Endothelial cell of umbilical vein (primary cell): ENCODE data around the gene PSMD3. TPM values are rescaled to one million over a fixed set of nuclear protein-coding genes. Genes with fewer than 3 reads are reported as not detected.

Source experiments
- BruUV-seq: library from RNA; stranded (reverse); fragments of 400-500 nt; replicated peaks from 2 replicates; lab custom pipeline; 2021; lab: Mats Ljungman, UMichigan
- CTCF ChIA-PET: fragments of 300-600, 350-600 bp; sonication (Branson Sonifier 250); formaldehyde crosslinking; loops from one replicate; lab custom pipeline; 2021; ENCODE audit warnings: antibody characterized with exemption, inconsistent platforms; lab: Charles Lee
- POLR2A ChIA-PET: fragments of 300-600, 350-600 bp; sonication (Branson Sonifier 250); formaldehyde crosslinking; loops from one replicate; lab custom pipeline; 2021; ENCODE audit warnings: antibody characterized with exemption, inconsistent platforms; lab: Charles Lee
- DNase-seq: peaks from one replicate; pipeline ENCODE4 v3.0.0-alpha.2; 2011; ENCODE audit warnings: low read depth, low spot score
- FAIRE-seq: peaks from 2 replicates; lab custom pipeline; 2011; peaks lifted over from hg19 to GRCh38; lab: Jason Lieb, UNC
- H2AFZ ChIP-seq: 2 replicates; pipeline ENCODE4 v1.6.0; 2012; ENCODE audit warnings: low read depth, low read length, control low read depth, inconsistent platforms
- H3K27ac ChIP-seq: 2 replicates; pipeline ENCODE4 v1.5.1; 2011; ENCODE audit warnings: low read depth, mild to moderate bottlenecking, control low read depth, low read length, moderate library complexity; ENCODE audit not compliant: insufficient read depth
- H3K27me3 ChIP-seq, 2 experiments: 2 replicates each; pipeline versions ENCODE4 v1.6.0 to v1.6.1; 2011; ENCODE audit warnings: low read length in 2 of 2, mixed read lengths in 1 of 2; ENCODE audit not compliant: control insufficient read depth in 2 of 2, insufficient read depth in 2 of 2
- H3K36me3 ChIP-seq, 2 experiments: 2 replicates in 1 of 2; 3 replicates in 1 of 2; pipeline ENCODE4 v1.5.1; 2011; ENCODE audit warnings: low read length in 2 of 2, mild to moderate bottlenecking in 1 of 2, moderate library complexity in 1 of 2; ENCODE audit not compliant: control insufficient read depth in 2 of 2, insufficient read depth in 2 of 2; ENCODE audit errors: extremely low read depth in 1 of 2
- H3K4me1 ChIP-seq: 3 replicates; pipeline ENCODE4 v1.5.1; 2011; ENCODE audit warnings: mild to moderate bottlenecking, low read length; ENCODE audit not compliant: control insufficient read depth, insufficient read depth; ENCODE audit errors: extremely low read depth
- H3K4me2 ChIP-seq: 2 replicates; pipeline ENCODE4 v1.6.1; 2011; ENCODE audit warnings: low read length, control low read depth, mixed read lengths; ENCODE audit not compliant: insufficient read depth
- H3K4me3 ChIP-seq, 3 experiments: fragments of 200-600 bp in 1 of 3; sonication (generic), shearing (Covaris generic) in 1 of 3; replicated peaks in 1 of 3; 2 replicates each; pipeline ENCODE4 v1.5.1; 2011 to 2016; ENCODE audit warnings: control low read depth in 3 of 3, low read length in 3 of 3, mild to moderate bottlenecking in 2 of 3, inconsistent platforms in 1 of 3, low read depth in 1 of 3, moderate library complexity in 1 of 3; ENCODE audit not compliant: insufficient read depth in 1 of 3
- H3K79me2 ChIP-seq: 2 replicates; pipeline ENCODE4 v1.6.0; 2012; ENCODE audit warnings: low read length, inconsistent platforms; ENCODE audit not compliant: control insufficient read depth, insufficient read depth
- H3K9ac ChIP-seq: replicated peaks from 2 replicates; pipeline ENCODE3; 2011; ENCODE audit warnings: low read length, control low read depth; ENCODE audit not compliant: insufficient read depth; ENCODE audit errors: extremely low read depth
- H3K9me1 ChIP-seq: replicated peaks from 3 replicates; pipeline ENCODE4 v1.6.0; 2011; ENCODE audit warnings: mild to moderate bottlenecking, low read length; ENCODE audit not compliant: control insufficient read depth, insufficient read depth; ENCODE audit errors: extremely low read depth
- H3K9me3 ChIP-seq: replicated peaks from 2 replicates; pipeline ENCODE4 v1.5.1; 2012; ENCODE audit warnings: low read length, inconsistent platforms; ENCODE audit not compliant: control insufficient read depth, insufficient read depth
- H4K20me1 ChIP-seq: replicated peaks from 2 replicates; pipeline ENCODE3; 2011; ENCODE audit warnings: mild to moderate bottlenecking, low read length; ENCODE audit not compliant: control insufficient read depth, insufficient read depth; ENCODE audit errors: extremely low read depth
- CTCF ChIP-seq, 2 donors: IDR thresholded peaks; 1 replicate in 1 of 2; 2 replicates in 1 of 2; pipeline ENCODE4 v1.5.1; 2011; ENCODE audit warnings: low read length in 2 of 2, mild to moderate bottlenecking in 2 of 2, moderate library complexity in 2 of 2, control low read depth in 1 of 2, inconsistent platforms in 1 of 2, low read depth in 1 of 2; ENCODE audit not compliant: insufficient read depth in 1 of 2; ENCODE audit errors: extremely low read depth in 1 of 2
- EZH2 ChIP-seq: IDR thresholded peaks from 2 replicates; pipeline ENCODE4 v1.6.1; 2012; ENCODE audit warnings: borderline replicate concordance, low read depth, mild to moderate bottlenecking, moderate library complexity, low read length, inconsistent platforms; ENCODE audit not compliant: severe bottlenecking
- FOS ChIP-seq: IDR thresholded peaks from 2 replicates; pipeline ENCODE4 v1.6.1; 2011; ENCODE audit warnings: mild to moderate bottlenecking, low read length, moderate library complexity, borderline replicate concordance; ENCODE audit not compliant: insufficient read depth
- GATA2 ChIP-seq: IDR thresholded peaks from 2 replicates; pipeline ENCODE4 v1.7.0; 2011; ENCODE audit warnings: low read depth, mild to moderate bottlenecking, moderate library complexity, mixed read lengths, low read length; ENCODE audit not compliant: insufficient read length, insufficient read depth
- JUN ChIP-seq: IDR thresholded peaks from 2 replicates; pipeline ENCODE4 v1.6.1; 2011; ENCODE audit warnings: borderline replicate concordance, low read depth; ENCODE audit not compliant: insufficient read length, insufficient read depth
- MAX ChIP-seq: IDR thresholded peaks from 2 replicates; pipeline ENCODE4 v1.6.1; 2011; ENCODE audit not compliant: insufficient read depth, insufficient read length
- MYC ChIP-seq: IDR thresholded peaks from one replicate; pipeline ENCODE4 v1.6.1; 2011; ENCODE audit warnings: mild to moderate bottlenecking, low read depth, low read length
- POLR2A ChIP-seq: IDR thresholded peaks from 2 replicates; pipeline ENCODE4 v1.6.1; 2012; ENCODE audit warnings: low read depth, mild to moderate bottlenecking, control low read depth, low read length
- POLR2AphosphoS5 ChIP-seq: IDR thresholded peaks from 2 replicates; pipeline ENCODE4 v1.6.1; 2012; ENCODE audit warnings: low read depth, mild to moderate bottlenecking, control low read depth, low read length, moderate library complexity; ENCODE audit not compliant: insufficient read depth
- dilution Hi-C: fragments of 300-500 bp; cut with MboI; formaldehyde crosslinking; loops from one replicate; pipeline ENCODE4 v1.15.0; 2019; ENCODE audit warnings: low sequenced_read_pairs; ENCODE audit not compliant: extremely low pct_ligation_motif_present
- intact Hi-C: fragments of 100-400 bp; cut with micrococcal nuclease; formaldehyde crosslinking; loops from one replicate; pipeline ENCODE4 v1.10.0; 2022
- polyA plus RNA-seq, 4 experiments: library from polyadenylated mRNA; depleted of rRNA in 3 of 4; stranded (reverse) in 3 of 4; unstranded in 1 of 4; fragments of >200 nt; gene quantifications; 2 replicates each; pipeline versions ENCODE4 v1.2.1 to v1.2.3, GENCODE V29; 2011 to 2012; ENCODE audit warnings: missing spikeins in 1 of 4
- total RNA-seq: library from RNA; stranded (reverse); gene quantifications from 2 replicates; pipeline ENCODE4 v1.2.3, GENCODE V29; 2021

Gene PSMD3
- total and polyA plus RNA-seq, 2 donors (not counting 3 experiments of a cell fraction or from before 2014, with no cell fraction given): 120 to 136 TPM

GRCh38 chr17:39997543-39997942 lies 16.9 kb downstream of the PSMD3 start:
- no peak for FAIRE-seq
- intact Hi-C loops (no loop called here), dilution Hi-C loops (no loop called here)
- ChIA-PET POLR2A (no interaction called here), CTCF (interaction anchor here (0.6 to 1.1 kb wide), 4 partner anchors 13 to 171 kb away, joined by 3 read pairs; partner anchors contain the start of gene PSMD3)
- Histone ChIP-seq H2AFZ (no peak overlapping the region), H4K20me1 (no peaks in the 10 kb centered on the region), H3K9me1 (no peaks in the 10 kb centered on the region), H3K4me2 (no peak overlapping the region), H3K4me3 (no peak overlapping the region), H3K4me1 (no peaks in the 10 kb centered on the region), H3K9ac (no peak overlapping the region), H3K27ac (no peak overlapping the region), H3K9me3 (no peaks in the 10 kb centered on the region), H3K36me3 (peaks cover under 1 to 47% of the 10 kb centered on the region in 2 experiments), H3K27me3 (no peaks in the 10 kb centered on the region), H3K79me2 (no peaks in the 10 kb centered on the region)
- BruUV-seq: TSS peak; percentile 18
- peak; percentile 30 for TF ChIP-seq POLR2A
- no peak for TF ChIP-seq JUN
- DNase-seq: no peak

GRCh38 chr17:39999067-39999466 lies 18.5 kb downstream of the PSMD3 start:
- no peak overlapping the region for H3K4me3 ChIP-seq

More at GRCh38 chr17:39999067-39999466, 18.5 kb downstream of the PSMD3 start:
- no peak overlapping the region for H3K27ac ChIP-seq
- H3K9me3 ChIP-seq: no peaks in the 10 kb centered on the region
- no peak for TF ChIP-seq POLR2A
- no peak for TF ChIP-seq JUN
- TF ChIP-seq EZH2: no peak
- no peak for TF ChIP-seq POLR2AphosphoS5
- TF ChIP-seq GATA2: no peak
- no peak for TF ChIP-seq FOS
- TF ChIP-seq MAX: no peak
- TF ChIP-seq MYC: no peak
- TF ChIP-seq CTCF (IDR thresholded peaks at IDR 0.05; ENCODE audit: extremely low read depth in 1 of 2, insufficient read depth in 1 of 2, low read depth in 1 of 2, low read length in 2 of 2): no peak
- no peak overlapping the region for H2AFZ ChIP-seq
- CTCF ChIA-PET: interaction anchor here (0.6 to 1.4 kb wide), 2 partner anchors 126 to 251 kb away, joined by 3 read pairs; no protein-coding TSS in a partner anchor
- no peaks in the 10 kb centered on the region for H3K79me2 ChIP-seq
- H3K27me3 ChIP-seq: no peaks in the 10 kb centered on the region
- POLR2A ChIA-PET: no interaction called here
- H3K36me3 ChIP-seq: peaks cover 0 to 32% of the 10 kb centered on the region in 2 experiments
- intact Hi-C loops: no loop called here
- H3K4me2 ChIP-seq: no peak overlapping the region
- no peaks in the 10 kb centered on the region for H4K20me1 ChIP-seq
- no peak overlapping the region for H3K9ac ChIP-seq
- BruUV-seq: no TSS peak
- H3K4me1 ChIP-seq: no peaks in the 10 kb centered on the region
- no peaks in the 10 kb centered on the region for H3K9me1 ChIP-seq
- DNase-seq (no peak), FAIRE-seq (no peak)
- dilution Hi-C loops: no loop called here
